Measurements from ENCODE around the gene PSORS1C2. TPM values are rescaled to one million over a fixed set of nuclear protein-coding genes. Genes with fewer than 3 reads are reported as not detected.

The PSORS1C2 gene
- polyA plus RNA-seq, 1 donor (not counting 4 experiments of a cell fraction or from before 2014, with no cell fraction given) = not detected

DNA sequence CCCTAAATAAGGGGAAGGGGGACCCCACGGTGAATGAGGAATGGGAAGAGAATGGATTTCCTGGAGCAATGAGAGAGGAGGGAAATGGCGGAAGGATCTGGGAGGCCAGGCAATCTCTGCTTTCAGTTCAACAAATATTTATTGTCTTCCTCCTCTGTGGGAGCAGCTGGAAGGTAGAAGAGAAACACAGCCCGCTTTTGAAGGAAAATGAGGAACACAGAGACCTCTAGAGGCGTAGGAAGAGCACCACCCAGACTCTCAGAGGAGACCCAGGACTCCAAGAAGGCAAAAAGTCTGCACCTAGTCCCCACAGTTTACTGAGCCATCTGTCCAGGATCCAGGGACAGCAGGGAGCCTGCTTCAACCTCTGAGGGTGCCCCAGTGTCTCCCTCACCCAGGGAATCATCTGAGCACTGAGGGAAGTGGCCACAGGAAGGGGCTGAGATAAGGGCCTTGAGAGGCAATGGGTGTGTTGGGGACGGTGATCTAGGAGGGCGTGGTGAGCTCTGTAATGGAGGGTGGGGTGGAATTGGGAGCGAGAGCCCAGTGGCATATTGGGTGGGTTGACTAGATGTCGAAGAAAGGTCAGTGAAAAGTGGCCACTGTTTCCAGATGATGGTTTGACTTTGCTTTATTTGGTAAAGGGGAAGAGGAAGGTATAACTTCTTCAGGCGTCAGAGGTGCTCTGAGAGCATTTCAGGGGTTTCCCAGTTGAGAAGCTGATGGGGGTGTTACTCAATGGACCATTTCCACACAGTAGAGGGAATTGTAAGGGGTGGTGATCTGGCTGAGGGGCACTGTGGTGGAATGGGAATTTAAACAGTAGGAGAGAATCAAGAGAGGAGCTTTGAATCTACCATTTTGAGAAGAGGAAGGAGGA lies 23.7 kb downstream of the PSORS1C2 start:
- peak overlapping the region; percentile 99 for H3K4me2 ChIP-seq (ENCODE audit: control insufficient read depth, extremely low read depth, insufficient read depth, low read depth, low read length)
- peak overlapping the region; percentile 39 for H2AFZ ChIP-seq (ENCODE audit: control insufficient read depth, low read length)
- H3K36me3 ChIP-seq (ENCODE audit: control insufficient read depth in 2 of 2, extremely low read depth in 1 of 2, insufficient read depth in 2 of 2, low read length in 2 of 2) = peaks cover 8 to 10% of the 10 kb centered on the region in 2 experiments
- FAIRE-seq (no peak), DNase-seq (ENCODE audit: low read depth, low spot score) (no peak)
- no peaks in the 10 kb centered on the region for H3K27me3 ChIP-seq (ENCODE audit: control insufficient read depth, extremely low read depth, insufficient read depth, low read length)
- TF ChIP-seq CTCF (optimal IDR thresholded peaks at IDR 0.05 in 1 of 3, IDR thresholded peaks at IDR 0.05 in 1 of 3, conservative IDR thresholded peaks at IDR 0.05 in 1 of 3; ENCODE audit: extremely low read depth in 1 of 3, insufficient read depth in 2 of 3, low read length in 3 of 3) (peak in 2 of 3 experiments; percentile 56 to 59), EZH2 (IDR thresholded peaks at IDR 0.05; ENCODE audit: low read length) (no peak)
- H3K9ac ChIP-seq (ENCODE audit: control insufficient read depth, extremely low read depth, insufficient read depth, low read length) = peak overlapping the region; percentile 89
- peaks cover 38% of the 10 kb centered on the region for H3K4me1 ChIP-seq (ENCODE audit: control insufficient read depth, extremely low read depth, insufficient read depth, low read length)
- dilution Hi-C loops (cut with MboI; ENCODE audit: extremely low pct_ligation_motif_present, low sequenced_read_pairs) = no loop called here
- peaks cover 35% of the 10 kb centered on the region for H3K79me2 ChIP-seq (ENCODE audit: control insufficient read depth, insufficient read depth, low read length)
- H4K20me1 ChIP-seq (ENCODE audit: control insufficient read depth, extremely low read depth, insufficient read depth, low read length) = no peaks in the 10 kb centered on the region
- H3K27ac ChIP-seq (ENCODE audit: control insufficient read depth, insufficient read depth, low read length) = peak overlapping the region; percentile 91
- no peaks in the 10 kb centered on the region for H3K9me1 ChIP-seq (ENCODE audit: control insufficient read depth, extremely low read depth, insufficient read depth, low read length)
- H3K4me3 ChIP-seq (ENCODE audit: control insufficient read depth in 2 of 3, extremely low read depth in 1 of 3, insufficient read depth in 2 of 3, low read depth in 1 of 3, low read length in 3 of 3) = peak overlapping the region; percentile 57 to 85 (median 82)
- H3K9me3 ChIP-seq (ENCODE audit: control insufficient read depth, low read depth, low read length) = no peaks in the 10 kb centered on the region

GRCh38 chr6:31114541-31114878 lies 24.4 kb downstream of the PSORS1C2 start, which contains the start of gene PSORS1C1:
PSORS1C1 (plus strand) TSS chr6:31114800; CDS start chr6:31129633, 14,833 bp downstream.
- H3K4me2 ChIP-seq (ENCODE audit: control insufficient read depth, extremely low read depth, insufficient read depth, low read depth, low read length) = peak within 1 kb of the TSS; percentile 99
- H3K36me3 ChIP-seq (ENCODE audit: control insufficient read depth in 2 of 2, extremely low read depth in 1 of 2, insufficient read depth in 2 of 2, low read length in 2 of 2) = peaks cover 8 to 10% of the 10 kb centered on the region in 2 experiments
- peaks cover 35% of the 10 kb centered on the region for H3K79me2 ChIP-seq (ENCODE audit: control insufficient read depth, insufficient read depth, low read length)
- H4K20me1 ChIP-seq (ENCODE audit: control insufficient read depth, extremely low read depth, insufficient read depth, low read length) = no peaks in the 10 kb centered on the region
- no peaks in the 10 kb centered on the region for H3K27me3 ChIP-seq (ENCODE audit: control insufficient read depth, extremely low read depth, insufficient read depth, low read length)
- TF ChIP-seq CTCF (optimal IDR thresholded peaks at IDR 0.05 in 1 of 3, IDR thresholded peaks at IDR 0.05 in 1 of 3, conservative IDR thresholded peaks at IDR 0.05 in 1 of 3; ENCODE audit: extremely low read depth in 1 of 3, insufficient read depth in 2 of 3, low read length in 3 of 3) (no peak), EZH2 (IDR thresholded peaks at IDR 0.05; ENCODE audit: low read length) (no peak)
- peaks cover 38% of the 10 kb centered on the region for H3K4me1 ChIP-seq (ENCODE audit: control insufficient read depth, extremely low read depth, insufficient read depth, low read length)
- H3K9me1 ChIP-seq (ENCODE audit: control insufficient read depth, extremely low read depth, insufficient read depth, low read length) = no peaks in the 10 kb centered on the region
- no peaks in the 10 kb centered on the region for H3K9me3 ChIP-seq (ENCODE audit: control insufficient read depth, low read depth, low read length)
- peak within 1 kb of the TSS; percentile 89 for H3K9ac ChIP-seq (ENCODE audit: control insufficient read depth, extremely low read depth, insufficient read depth, low read length)
- FAIRE-seq (peak; percentile 97), DNase-seq (ENCODE audit: low read depth, low spot score) (peak; percentile 88)
- dilution Hi-C loops (cut with MboI; ENCODE audit: extremely low pct_ligation_motif_present, low sequenced_read_pairs) = no loop called here
- peak within 1 kb of the TSS; percentile 76 for H2AFZ ChIP-seq (ENCODE audit: control insufficient read depth, low read length)
- peak within 1 kb of the TSS; percentile 57 to 85 (median 82) for H3K4me3 ChIP-seq (ENCODE audit: control insufficient read depth in 2 of 3, extremely low read depth in 1 of 3, insufficient read depth in 2 of 3, low read depth in 1 of 3, low read length in 3 of 3)
- H3K27ac ChIP-seq (ENCODE audit: control insufficient read depth, insufficient read depth, low read length) = peak within 1 kb of the TSS; percentile 91

Data from keratinocyte (primary cell).